ENCODE data around the gene ZFYVE1.
"Not testable (repeated sequence)": the region's sequence is repeated elsewhere in the genome, so short reads cannot be mapped to it uniquely, and the experiment has no call there.

ZFYVE1 gene

DNA sequence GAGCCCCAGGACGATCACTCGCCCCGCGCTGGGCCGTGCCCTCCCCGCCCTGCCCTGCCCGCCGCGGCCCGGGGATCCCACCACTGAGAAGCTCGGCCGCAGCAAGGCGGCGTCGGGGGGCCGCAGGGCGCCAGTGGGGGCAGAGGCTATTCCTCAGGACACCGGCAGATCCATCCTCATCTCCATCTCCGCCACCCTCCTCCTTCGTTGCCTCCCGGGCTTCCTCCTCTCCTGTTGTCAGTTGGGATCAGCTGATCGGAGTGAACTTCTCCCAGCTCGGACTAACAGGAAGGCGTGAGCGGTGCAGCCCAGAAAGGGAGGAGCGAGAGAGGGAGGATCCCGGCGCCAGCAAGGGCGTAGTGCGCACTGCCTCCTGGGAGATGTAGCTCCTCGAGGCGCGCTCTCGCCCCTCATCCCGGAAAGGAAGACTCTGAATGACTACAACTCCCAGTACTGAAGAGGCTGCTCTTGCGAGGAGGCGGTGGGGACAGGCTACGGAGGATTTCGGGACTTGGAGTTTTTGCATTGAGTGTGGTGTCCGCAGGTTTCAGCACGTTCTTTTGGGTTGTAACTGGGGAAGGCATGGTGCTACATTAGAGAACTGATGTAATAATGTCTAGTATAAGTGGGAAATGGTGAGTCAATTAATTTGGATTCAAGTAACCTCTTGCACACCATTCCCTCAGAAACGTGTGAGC, at the start of gene ZFYVE1:
Gene ZFYVE1 (minus strand): TSS at position 262 of the 698 bp plus-strand sequence. CDS start 2,598 bp downstream, outside the sequence.
- peak; percentile 99 to 100 for DNase-seq

DNA sequence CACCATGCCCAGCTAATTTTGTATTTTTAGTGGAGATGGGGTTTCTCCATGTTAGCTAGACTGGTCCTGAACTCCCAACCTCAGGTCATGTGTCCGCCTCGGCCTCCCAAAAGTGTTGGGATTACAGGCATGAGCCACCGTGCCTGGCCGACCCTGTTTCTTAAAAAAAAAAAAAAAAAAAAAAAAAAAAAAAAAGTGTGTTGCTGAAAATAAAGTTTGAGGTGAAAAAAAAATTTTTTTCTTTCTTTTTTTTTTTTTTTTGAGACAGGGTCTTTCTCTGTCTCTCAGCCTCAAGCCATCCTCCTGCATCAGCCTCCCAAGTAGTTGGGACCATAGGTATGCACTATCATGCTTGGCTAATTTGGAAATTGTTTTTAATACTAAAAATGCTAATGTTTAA, 42.7 kb upstream of the ZFYVE1 start:
- DNase-seq: no peak

GRCh38 chr14:73058922-73059673, 32.2 kb upstream of the ZFYVE1 start:
- DNase-seq: peak; percentile 39 to 45

GRCh38 chr14:73058224-73058921, 31.5 kb upstream of the ZFYVE1 start, which contains the start of gene RBM25:
Gene RBM25, plus strand, starts transcription at chr14:73058534. Its CDS starts 13,108 bp downstream, at chr14:73071642.
- peak; percentile 99 for DNase-seq

DNA sequence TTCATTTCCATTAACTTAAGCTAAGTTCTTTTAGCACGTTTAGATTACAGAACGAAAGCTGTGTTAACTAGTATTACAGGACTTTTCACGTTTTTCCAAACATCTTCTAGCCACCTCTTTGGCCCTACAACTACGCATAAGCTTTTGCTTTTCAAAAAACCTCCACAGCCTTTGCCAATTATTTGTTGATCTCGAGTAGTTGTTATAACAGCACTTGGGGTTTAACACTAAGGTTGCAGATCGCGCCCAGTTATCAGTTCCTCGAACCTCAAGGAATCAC, 31.0 kb upstream of the ZFYVE1 start:
- DNase-seq: no peak

DNA sequence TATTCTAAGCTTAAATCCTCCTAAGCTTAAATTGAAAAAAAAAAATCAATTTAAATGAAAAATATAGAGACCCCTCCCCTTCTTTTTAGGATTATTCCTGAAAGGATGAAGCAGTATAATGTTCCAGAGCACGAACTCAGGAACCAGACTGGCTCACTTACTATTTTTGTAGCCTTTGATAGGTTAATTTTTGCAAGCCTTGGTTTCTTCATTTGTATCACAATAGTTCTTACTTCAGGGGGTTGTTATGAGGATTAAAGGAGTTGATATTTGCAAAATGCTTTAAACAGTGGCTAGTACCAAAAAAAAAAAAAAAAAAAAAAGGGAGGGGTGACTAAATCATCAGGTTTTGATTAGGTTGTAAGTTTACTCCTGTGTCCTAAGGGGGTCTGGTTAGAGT, 28.3 kb upstream of the ZFYVE1 start:
- DNase-seq: no peak

DNA sequence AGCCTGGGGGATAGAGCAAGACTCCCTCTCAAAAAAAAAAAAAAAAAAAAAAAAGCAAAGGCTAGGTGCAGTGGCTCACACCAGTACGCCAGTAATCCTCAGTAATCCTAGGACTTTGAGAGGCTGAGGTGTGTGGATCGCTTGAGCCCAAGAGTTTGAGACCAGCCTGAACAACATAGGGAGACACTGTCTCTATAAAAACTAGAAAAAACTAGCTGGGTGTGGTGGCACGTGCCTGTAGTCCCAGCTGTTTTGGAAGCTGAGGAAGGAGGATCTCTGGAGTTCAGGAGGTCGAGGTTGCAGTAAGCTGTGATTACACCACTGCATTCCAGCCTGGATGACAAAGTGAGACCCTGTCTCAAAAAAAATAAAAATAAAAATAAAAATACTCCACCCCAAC, 22.5 kb upstream of the ZFYVE1 start:
- no peak for DNase-seq

- DNase-seq: no peak
These were observed 20.9 kb upstream of the ZFYVE1 start for GRCh38 chr14:73047808-73048207.

DNA sequence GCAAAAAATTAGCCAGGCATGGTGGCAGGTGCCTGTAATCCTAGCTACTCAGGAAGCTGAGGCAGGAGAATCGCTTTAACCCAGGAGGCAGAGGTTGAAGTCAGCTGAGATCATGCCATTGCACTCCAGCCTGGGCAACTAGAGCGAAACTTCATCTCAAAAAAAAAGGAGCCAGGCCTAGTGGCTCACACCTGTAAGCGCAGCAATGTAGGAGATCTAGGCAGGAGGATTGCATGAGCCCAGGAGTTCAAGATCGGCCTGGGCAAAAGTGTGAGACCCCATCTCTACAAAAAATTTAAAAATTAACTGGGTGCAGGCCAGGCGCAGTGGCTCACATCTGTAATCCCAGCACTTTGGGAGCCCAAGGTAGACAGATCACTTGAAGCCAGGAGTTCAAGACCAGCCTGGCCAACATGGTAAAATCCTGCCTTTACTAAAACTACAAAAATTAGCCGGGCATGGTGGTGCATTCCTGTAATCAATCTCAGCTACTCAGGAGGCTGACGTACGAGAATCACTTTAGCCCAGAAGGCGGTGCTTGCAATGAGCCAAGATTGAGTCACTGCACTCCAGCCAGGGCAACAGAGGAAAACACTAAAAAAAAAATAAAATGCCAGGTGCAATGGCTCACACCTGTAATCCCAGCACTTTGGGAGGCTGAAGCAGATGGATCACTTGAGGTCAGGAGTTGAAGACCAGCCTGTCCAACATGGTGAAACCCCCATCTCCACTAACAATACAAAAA, 10.0 kb upstream of the ZFYVE1 start:
- DNase-seq: not testable (repeated sequence)

GRCh38 chr14:73027984-73028383, 1.1 kb upstream of the ZFYVE1 start:
- DNase-seq: no peak

DNA sequence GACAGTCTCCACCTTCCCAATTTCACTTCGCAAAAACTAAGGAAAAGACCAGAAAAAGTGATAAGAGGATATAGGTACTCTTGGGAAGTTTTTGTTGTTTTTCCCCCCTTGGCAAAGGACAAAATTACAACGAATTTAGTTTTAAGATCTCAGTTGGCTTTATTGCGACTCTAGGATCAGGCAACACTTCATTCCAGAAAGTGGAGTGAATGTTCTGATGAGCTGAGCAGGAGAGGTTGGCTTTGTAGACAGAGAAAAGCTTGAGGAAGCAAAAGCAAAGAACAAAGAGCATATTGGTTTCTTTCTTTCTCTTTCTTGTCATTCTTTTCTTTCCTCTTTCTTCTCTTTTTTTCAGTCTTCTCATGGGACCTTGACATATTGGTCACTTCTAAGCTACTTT, 640 bp upstream of the ZFYVE1 start:
- DNase-seq: peak in 1 of 2 experiments; percentile 35

DNA sequence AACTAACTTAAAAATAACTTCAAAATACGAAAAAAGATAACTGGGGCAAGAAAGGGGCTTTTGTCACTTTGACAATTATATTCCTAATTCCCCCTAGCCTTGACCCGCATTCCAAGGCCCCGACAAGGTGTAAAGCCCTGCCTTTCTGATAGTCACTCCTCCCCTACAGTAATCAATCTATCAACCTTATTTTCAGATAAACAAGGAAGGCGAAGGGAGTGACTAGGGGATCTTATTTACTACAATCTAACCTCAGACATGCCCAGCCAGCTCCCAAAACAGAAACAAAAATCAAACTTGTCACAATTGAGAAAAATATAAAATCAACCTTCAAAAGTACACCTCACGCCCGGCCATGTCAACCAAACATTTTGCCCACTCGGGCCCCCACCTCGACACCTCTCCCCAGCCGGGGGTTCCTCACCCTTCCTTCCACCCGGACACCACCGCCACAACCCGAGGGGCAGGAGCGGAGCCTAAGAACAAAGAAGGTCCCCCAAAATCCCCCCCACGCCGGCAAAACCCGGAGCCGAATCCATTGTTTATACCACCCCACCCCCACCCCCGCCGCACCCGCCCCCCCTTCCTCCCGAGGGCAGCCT, 562 bp downstream of the ZFYVE1 start:
- no peak for DNase-seq

DNA sequence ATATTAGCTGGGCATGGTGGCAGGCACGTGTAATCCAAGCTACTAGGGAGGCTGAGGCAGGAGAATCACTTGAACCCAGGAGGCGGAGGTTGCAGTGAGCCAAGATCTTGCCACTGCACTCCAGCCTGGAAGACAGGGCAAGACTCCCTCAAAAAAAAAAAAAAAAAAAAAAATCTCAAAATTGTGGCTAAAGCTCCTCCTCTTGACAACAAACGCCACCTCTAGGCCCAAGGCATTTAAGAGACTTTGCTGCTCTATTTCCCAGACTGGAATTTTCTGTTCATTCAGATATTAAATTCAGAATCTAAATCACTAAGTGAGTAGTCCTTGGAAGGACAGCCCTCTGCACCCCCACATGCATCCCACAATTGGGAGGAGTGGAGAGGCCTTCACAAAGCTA, 1.4 kb downstream of the ZFYVE1 start:
- DNase-seq: no peak

GRCh38 chr14:73022051-73022450, 4.9 kb downstream of the ZFYVE1 start:
- DNase-seq: no peak

GRCh38 chr14:73016011-73016410, 10.9 kb downstream of the ZFYVE1 start:
- DNase-seq: not testable (repeated sequence)

DNA sequence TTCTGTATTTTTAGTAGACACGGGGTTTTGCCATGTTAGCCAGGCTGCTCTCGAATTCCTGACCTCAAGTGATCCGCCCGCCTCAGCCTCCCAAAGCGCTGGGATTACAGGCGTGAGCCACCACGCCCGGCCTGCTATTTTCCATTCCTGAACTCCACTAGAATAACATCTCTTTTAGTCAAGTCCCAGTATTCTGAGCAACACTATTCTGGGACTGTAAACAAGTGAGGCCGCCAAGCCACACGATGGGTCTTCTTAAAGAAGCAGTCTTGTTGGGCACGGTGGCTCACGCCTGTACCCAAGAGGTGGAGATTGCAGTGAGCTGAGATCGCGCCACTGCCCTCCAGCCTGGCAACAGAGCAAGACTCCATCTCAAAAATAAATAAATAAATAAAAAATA, 11.4 kb downstream of the ZFYVE1 start:
- DNase-seq: not testable (repeated sequence)

DNA sequence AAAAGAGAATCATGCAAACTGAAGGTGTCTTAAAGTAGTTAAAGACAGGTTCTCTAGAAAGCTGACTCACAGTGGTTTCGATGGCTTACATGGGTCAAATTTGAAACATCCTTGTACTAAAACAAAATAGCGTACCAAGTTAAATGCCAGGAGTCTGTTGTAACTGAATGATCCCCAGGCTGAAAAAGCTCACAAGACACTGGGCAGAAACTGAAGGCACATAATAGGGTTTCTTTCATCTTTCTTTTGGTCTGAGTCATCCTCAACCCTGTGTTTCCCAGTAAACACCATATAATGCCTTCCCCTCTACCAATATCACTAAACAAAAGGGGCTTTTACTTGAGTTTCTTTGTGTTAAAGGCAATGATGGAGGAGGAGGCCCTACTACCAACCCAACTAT, 12.8 kb downstream of the ZFYVE1 start:
- no peak for DNase-seq

GRCh38 chr14:73011189-73011588, 15.7 kb downstream of the ZFYVE1 start:
- DNase-seq: not testable (repeated sequence)

DNA sequence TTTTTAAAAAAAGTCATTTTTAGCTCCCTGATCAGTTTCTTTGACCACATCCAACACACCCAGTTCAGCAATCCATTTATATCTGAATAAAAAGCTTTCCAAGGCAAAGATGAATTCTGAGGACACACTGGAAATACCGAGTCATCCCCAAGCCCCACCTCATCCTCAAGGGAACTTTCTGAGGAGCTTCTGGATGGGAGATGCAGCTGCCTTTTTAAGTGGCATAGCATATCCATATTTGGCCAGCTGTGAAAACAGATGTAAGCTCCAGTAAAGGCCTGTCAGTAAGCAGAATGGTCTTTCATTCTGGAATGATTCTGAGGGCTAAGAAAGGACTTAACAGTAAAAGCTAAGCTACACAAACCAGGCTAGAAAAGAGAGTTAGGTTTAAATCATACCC, 18.4 kb downstream of the ZFYVE1 start:
- DNase-seq: no peak

- DNase-seq: no peak
These were observed 19.1 kb downstream of the ZFYVE1 start for GRCh38 chr14:73007835-73008234.

DNA sequence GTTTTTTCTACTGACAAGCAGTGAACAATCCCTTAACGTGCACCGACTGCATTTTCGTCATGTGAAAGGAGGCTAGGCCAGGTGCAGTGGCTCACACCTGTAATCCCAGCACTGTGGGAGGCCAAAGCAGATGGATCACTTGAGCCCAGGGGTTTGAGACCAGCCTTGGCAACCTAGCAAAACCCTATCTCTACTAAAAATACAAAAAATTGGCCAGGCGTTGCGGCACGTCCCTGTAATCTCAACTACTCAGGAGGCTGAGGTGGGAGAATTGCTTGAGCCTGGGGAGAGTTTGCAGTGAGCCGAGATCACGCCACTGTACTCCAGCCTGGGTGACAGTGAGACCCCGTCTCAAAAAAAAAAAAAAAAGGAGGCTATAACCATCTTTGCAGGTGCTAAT, 22.3 kb downstream of the ZFYVE1 start:
- not testable (repeated sequence) for DNase-seq

GRCh38 chr14:73003681-73004080, 23.2 kb downstream of the ZFYVE1 start:
- no peak for DNase-seq

- no peak for DNase-seq
These were observed 26.8 kb downstream of the ZFYVE1 start for GRCh38 chr14:73000073-73000472.
